ENCODE measurements around the gene IFIH1.

Gene IFIH1

GRCh38 chr2:162226836-162227235, 91.6 kb downstream of the IFIH1 start:
- TF ChIP-seq CTCF (IDR thresholded peaks at IDR 0.05; ENCODE audit: insufficient read depth, low read length, missing control alignments) = no peak
- no peak overlapping the region for H3K4me3 ChIP-seq (ENCODE audit: low read depth, low read length)
- ChIA-PET POLR2A (no interaction called here), CTCF (interaction anchor here (1.0 to 1.9 kb wide), 4 partner anchors 12 to 72 kb away, joined by 3 to 11 read pairs (median 5); no protein-coding TSS in a partner anchor)
- DNase-seq (ENCODE audit: low read depth, low spot score) = no peak

- peak; percentile 88 for TF ChIP-seq CTCF (IDR thresholded peaks at IDR 0.05; ENCODE audit: insufficient read depth, low read length, missing control alignments)
- CTCF ChIA-PET = interaction anchor here (0.7 to 16.8 kb wide), 37 partner anchors 9 to 873 kb away, joined by 3 to 656 read pairs (median 6); partner anchors contain the start of genes FAP and IFIH1
- POLR2A ChIA-PET = interaction anchor here (1.2 kb wide), 2 partner anchors 11 to 17 kb away, joined by 3 read pairs; no protein-coding TSS in a partner anchor
- DNase-seq (ENCODE audit: low read depth, low spot score) = no peak
- no peak overlapping the region for H3K4me3 ChIP-seq (ENCODE audit: low read depth, low read length)
These were observed 97.4 kb downstream of the IFIH1 start for GRCh38 chr2:162221064-162221463.

GRCh38 chr2:162220368-162220767, 98.1 kb downstream of the IFIH1 start:
- ChIA-PET POLR2A (interaction anchor here (0.7 to 1.2 kb wide), 2 partner anchors 9 to 11 kb away, joined by 3 read pairs; no protein-coding TSS in a partner anchor), CTCF (interaction anchor here (0.7 to 16.8 kb wide), 34 partner anchors 9 to 872 kb away, joined by 3 to 656 read pairs (median 9); partner anchors contain the start of genes FAP and IFIH1)
- DNase-seq (ENCODE audit: low read depth, low spot score) = no peak
- no peak overlapping the region for H3K4me3 ChIP-seq (ENCODE audit: low read depth, low read length)
- TF ChIP-seq CTCF (IDR thresholded peaks at IDR 0.05; ENCODE audit: insufficient read depth, low read length, missing control alignments) = no peak

GRCh38 chr2:162219426-162219825, 99.1 kb downstream of the IFIH1 start:
- POLR2A ChIA-PET = interaction anchor here (0.6 to 0.7 kb wide), 2 partner anchors 69 to 78 kb away, joined by 3 to 4 read pairs; no protein-coding TSS in a partner anchor

GRCh38 chr2:162217598-162217997, 100.9 kb downstream of the IFIH1 start:
- CTCF ChIA-PET = interaction anchor here (0.7 to 16.8 kb wide), 6 partner anchors 12 to 79 kb away, joined by 3 to 656 read pairs (median 30); partner anchors contain the start of gene FAP
- DNase-seq (ENCODE audit: low read depth, low spot score) = no peak
- POLR2A ChIA-PET = no interaction called here
- no peak for TF ChIP-seq CTCF (IDR thresholded peaks at IDR 0.05; ENCODE audit: insufficient read depth, low read length, missing control alignments)
- no peak overlapping the region for H3K4me3 ChIP-seq (ENCODE audit: low read depth, low read length)

More at GRCh38 chr2:162219426-162219825, 99.1 kb downstream of the IFIH1 start:
- CTCF ChIA-PET = interaction anchor here (1.5 to 16.8 kb wide), 18 partner anchors 8 to 77 kb away, joined by 4 to 656 read pairs (median 22); partner anchors contain the start of gene FAP
- no peak for TF ChIP-seq CTCF (IDR thresholded peaks at IDR 0.05; ENCODE audit: insufficient read depth, low read length, missing control alignments)
- H3K4me3 ChIP-seq (ENCODE audit: low read depth, low read length) = no peak overlapping the region
- no peak for DNase-seq (ENCODE audit: low read depth, low spot score)

Measured in AG04449 (cell line).